ENCODE data around the gene PCDHGA1. TPM values are rescaled to one million over a fixed set of nuclear protein-coding genes. Genes with fewer than 3 reads are reported as not detected.
"Not testable (repeated sequence)": the region's sequence is repeated elsewhere in the genome, so short reads cannot be mapped to it uniquely, and the experiment has no call there.

PCDHGA1 gene
- polyA plus RNA-seq, 1 experiment = 1.8 TPM

GRCh38 chr5:141411575-141411974 is 81.3 kb downstream of the PCDHGA1 start:
- Histone ChIP-seq H3K36me3 (ENCODE audit: control insufficient read depth, insufficient read depth, low read length) (no peaks in the 10 kb centered on the region; the same call in 1 of the 2 replicates), H3K27me3 (ENCODE audit: control insufficient read depth, insufficient read depth, low read length) (no peaks in the 10 kb centered on the region), H3K4me3 (ENCODE audit: low read depth, low read length) (no peak overlapping the region)
- no peak for DNase-seq (ENCODE audit: low read depth)
- no peak for TF ChIP-seq CTCF (IDR thresholded peaks at IDR 0.05; ENCODE audit: insufficient read depth, low read depth, low read length)
- POLR2A ChIA-PET = no interaction called here
- CTCF ChIA-PET = interaction anchor here (2.1 to 4.3 kb wide), 3 partner anchors 20 to 147 kb away, joined by 6 to 73 read pairs (median 19); partner anchors contain the start of gene PCDHGA8

GRCh38 chr5:141412854-141413539 is 82.7 kb downstream of the PCDHGA1 start, which contains the start of gene PCDHGA10:
Gene PCDHGA10, plus strand, starts transcription at chr5:141412987. Its CDS starts 189 bp downstream, at chr5:141413176.
- POLR2A ChIA-PET = no interaction called here
- Histone ChIP-seq H3K27me3 (ENCODE audit: control insufficient read depth, insufficient read depth, low read length) (no peaks in the 10 kb centered on the region), H3K4me3 (ENCODE audit: low read depth, low read length) (peak within 1 kb of the TSS; percentile 33), H3K36me3 (ENCODE audit: control insufficient read depth, insufficient read depth, low read length) (no peaks in the 10 kb centered on the region)
- CTCF ChIA-PET = interaction anchor here (0.6 to 4.3 kb wide), 29 partner anchors 8 to 190 kb away, joined by 3 to 73 read pairs (median 4); partner anchors contain the start of genes PCDHB14, PCDHGA1, PCDHGA11 and PCDHGA2
- DNase-seq (ENCODE audit: low read depth) = no peak
- TF ChIP-seq CTCF (IDR thresholded peaks at IDR 0.05; ENCODE audit: insufficient read depth, low read depth, low read length) = peak; percentile 67

GRCh38 chr5:141413540-141414069 is 83.3 kb downstream of the PCDHGA1 start:
- CTCF ChIA-PET = interaction anchor here (0.6 to 4.3 kb wide), 25 partner anchors 7 to 157 kb away, joined by 3 to 73 read pairs (median 5); partner anchors contain the start of genes PCDHGA1, PCDHGA11, PCDHGA2 and PCDHGA4

GRCh38 chr5:141414548-141415274 is 84.4 kb downstream of the PCDHGA1 start:
- H3K4me3 ChIP-seq (ENCODE audit: low read depth, low read length); H3K36me3 ChIP-seq (ENCODE audit: control insufficient read depth, insufficient read depth, low read length); DNase-seq (ENCODE audit: low read depth); H3K27me3 ChIP-seq (ENCODE audit: control insufficient read depth, insufficient read depth, low read length): not testable (repeated sequence)
- ChIA-PET CTCF (interaction anchor here (1.6 to 4.3 kb wide), 8 partner anchors 14 to 149 kb away, joined by 4 to 73 read pairs (median 16); partner anchors contain the start of genes PCDHGA2, PCDHGA8 and PCDHGB3), POLR2A (interaction anchor here (0.5 kb wide), 1 partner anchor 16 kb away, joined by 4 read pairs; the partner anchor contains the start of gene PCDHGA12)

More at GRCh38 chr5:141413540-141414069, 83.3 kb downstream of the PCDHGA1 start:
- Histone ChIP-seq H3K27me3 (ENCODE audit: control insufficient read depth, insufficient read depth, low read length) (no peaks in the 10 kb centered on the region), H3K4me3 (ENCODE audit: low read depth, low read length) (peak overlapping the region; percentile 33), H3K36me3 (ENCODE audit: control insufficient read depth, insufficient read depth, low read length) (no peaks in the 10 kb centered on the region)
- DNase-seq (ENCODE audit: low read depth) = no peak
- POLR2A ChIA-PET = no interaction called here
- TF ChIP-seq CTCF (IDR thresholded peaks at IDR 0.05; ENCODE audit: insufficient read depth, low read depth, low read length) = no peak

- H3K27me3 ChIP-seq (ENCODE audit: control insufficient read depth, insufficient read depth, low read length); POLR2A ChIA-PET; DNase-seq (ENCODE audit: low read depth); H3K36me3 ChIP-seq (ENCODE audit: control insufficient read depth, insufficient read depth, low read length); H3K4me3 ChIP-seq (ENCODE audit: low read depth, low read length): not testable (repeated sequence)
- CTCF ChIA-PET = interaction anchor here (1.6 to 7.6 kb wide), 4 partner anchors 15 to 149 kb away, joined by 4 to 112 read pairs (median 32); no protein-coding TSS in a partner anchor
Measured at GRCh38 chr5:141415275-141415618, 84.9 kb downstream of the PCDHGA1 start.
